Eye (tissue), 1 donor: ENCODE results near the gene CDC23.
A peak's percentile ranks its signal among the peaks of the same experiment; 100 is the strongest.
"Not testable (repeated sequence)": the region's sequence is repeated elsewhere in the genome, so short reads cannot be mapped to it uniquely, and the experiment has no call there.

Experiments
- DNase-seq: peaks from one replicate; pipeline ENCODE4 v3.0.0-alpha.2; 2015

CDC23 gene

DNA sequence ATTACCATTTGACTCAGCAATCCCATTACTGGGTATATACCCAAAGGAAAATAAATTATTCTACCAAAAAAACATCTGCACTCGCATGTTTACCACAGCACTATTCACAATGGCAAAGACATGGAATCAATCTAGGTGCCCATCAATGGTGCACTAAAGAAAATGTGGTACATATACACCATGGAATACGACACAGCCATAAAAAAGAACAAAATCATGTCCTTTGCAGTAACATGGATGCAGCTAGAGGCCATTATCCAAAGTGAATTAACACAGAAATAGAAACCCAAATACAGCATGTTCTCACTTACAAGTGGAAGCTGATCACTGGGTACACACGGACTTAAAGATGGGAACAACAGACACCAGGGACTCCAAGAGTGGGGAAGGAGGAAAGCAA is 2.1 kb downstream of the CDC23 start:
- DNase-seq = no peak

DNA sequence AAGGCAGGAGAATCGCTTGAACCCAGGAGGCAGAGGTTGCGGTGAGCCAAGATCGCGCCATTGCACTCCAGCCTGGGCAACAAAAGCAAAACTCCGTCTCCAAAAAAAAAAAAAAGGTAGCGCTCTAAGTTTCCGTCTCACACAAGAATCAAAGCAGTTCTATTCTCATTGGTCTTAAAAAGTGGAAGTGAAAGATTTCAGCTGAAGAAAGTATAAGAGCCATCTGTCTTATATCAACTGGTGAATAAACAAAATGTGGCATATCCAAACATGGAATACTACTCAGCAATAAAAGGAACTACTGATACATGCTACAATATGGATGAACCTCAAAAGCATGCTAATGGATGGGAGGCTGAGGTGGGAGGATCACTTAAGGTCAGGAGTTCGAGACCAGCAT is 19.3 kb downstream of the CDC23 start:
- not testable (repeated sequence) for DNase-seq

DNA sequence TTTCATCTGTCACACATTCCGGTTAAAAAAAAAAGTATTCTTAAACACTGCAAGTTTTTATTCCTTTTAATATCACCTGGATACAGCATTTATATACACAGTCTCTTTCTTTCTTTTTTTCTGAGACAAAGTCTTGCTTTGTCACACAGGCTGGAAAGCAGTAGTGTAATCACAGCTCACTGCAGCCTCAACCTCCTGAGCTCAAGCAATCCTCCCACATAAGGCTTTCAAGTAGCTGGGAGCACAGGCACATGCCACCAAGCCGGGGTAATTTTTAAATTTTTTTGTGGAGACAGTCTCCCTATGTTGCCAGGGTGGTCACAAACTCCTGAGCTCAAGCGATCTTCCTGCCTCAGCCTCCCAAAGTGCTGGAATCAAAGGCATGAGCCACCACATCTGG is 20.3 kb downstream of the CDC23 start:
- no peak for DNase-seq

DNA sequence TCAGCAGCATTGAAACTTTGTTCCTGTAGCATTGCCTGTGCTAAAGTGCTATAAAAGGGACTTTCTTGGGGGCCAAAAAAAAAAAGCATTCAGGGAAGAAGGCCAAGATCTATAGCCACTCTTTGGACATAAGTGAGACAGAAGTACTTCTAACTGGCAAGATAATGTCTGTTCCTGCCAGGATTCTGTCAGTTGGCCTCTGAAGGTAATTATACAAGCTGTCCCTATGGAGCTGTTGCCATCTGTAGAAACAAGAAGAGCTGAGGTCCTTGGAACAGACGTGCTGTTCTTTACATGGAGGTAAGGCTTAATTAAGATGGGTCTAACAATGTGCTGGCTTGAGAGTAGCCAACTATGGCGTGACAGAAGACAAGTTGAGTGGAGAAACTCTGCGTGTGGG is 24.5 kb downstream of the CDC23 start:
- no peak for DNase-seq

DNA sequence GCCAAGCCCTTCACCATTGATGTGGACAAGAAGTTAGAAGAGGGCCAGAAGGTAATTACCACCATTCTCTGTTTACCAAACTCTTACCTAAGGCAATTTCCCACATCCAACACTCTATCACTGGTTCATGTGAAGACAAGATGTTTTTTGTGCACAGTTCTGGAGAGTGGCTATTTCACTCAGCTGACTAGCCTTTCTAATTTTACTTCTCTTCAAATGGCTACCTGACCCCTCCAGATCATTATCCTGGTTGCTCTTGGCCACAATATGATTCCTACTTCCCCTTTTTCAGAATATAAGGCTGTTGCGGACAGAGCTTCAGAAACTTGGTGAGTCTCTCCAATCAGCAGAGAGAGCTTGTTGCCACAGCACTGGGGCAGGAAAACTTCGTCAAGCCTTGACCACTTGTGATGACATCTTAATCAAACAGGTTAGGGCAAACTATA is 27.1 kb downstream of the CDC23 start:
- no peak for DNase-seq

DNA sequence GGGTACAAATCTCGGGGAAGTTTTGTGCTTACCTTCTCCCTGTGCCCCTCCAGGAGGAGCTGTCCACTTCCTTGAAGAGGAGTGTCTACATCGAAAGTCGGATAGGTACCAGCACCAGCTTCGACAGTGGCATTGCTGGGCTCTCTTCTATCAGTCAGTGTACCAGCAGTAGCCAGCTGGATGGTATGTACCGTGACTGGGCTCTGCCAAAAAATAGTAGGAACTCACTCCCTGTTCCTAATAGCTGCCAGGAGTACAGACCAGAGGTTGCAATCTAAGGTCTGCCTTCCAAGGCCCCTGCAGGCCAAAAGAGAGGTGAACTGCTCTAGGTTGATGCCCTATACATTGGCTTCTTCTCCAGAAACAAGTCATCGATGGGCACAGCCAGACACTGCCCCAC is 30.3 kb downstream of the CDC23 start:
- DNase-seq = no peak

DNA sequence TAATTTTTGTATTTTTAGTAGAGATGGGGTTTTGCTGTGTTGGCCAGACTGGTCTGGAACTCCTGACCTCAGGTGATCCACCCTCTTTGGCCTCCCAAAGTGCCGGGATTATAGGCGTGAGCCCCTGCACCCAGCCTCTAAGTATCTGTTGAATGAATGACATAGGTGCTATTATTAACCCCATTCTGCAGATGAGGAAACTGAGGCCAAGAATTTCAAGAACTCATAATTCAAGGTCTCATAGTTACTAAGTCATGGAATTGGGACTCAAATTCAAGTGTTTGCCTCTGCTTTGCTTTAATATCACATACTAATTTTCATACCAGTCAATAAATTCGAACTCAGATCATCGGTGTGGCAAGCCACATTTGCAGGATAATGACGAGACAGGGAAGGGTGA is 32.3 kb downstream of the CDC23 start:
- DNase-seq = no peak

DNA sequence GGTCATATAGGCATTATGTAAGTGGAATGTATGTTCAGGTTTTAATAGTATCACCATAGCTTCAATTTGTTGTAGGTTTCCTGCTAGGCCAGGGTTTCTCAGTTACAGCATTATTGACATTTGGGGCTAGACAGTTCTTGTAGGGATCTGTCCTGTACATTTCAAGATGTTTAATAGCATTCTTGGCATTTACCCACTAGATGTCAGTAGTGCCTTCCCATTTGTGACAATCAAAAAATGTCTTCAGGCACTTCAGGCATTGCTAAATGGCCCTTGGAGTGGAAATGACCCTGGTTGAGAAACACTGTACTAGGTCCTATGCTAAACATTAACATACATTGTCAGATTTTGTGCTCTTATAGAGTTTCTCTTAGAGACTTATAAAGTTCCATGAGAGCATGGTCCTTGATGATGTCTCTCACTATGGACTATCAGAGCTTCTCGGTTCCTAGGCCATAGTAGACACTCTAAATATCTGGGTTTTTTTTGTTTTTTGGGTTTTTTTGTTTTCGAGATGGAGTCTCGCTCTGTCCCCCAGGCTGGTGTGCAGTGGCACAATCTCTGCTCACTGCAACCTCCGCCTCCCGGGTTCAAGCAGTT is 32.8 kb downstream of the CDC23 start:
- peak; percentile 82 for DNase-seq

DNA sequence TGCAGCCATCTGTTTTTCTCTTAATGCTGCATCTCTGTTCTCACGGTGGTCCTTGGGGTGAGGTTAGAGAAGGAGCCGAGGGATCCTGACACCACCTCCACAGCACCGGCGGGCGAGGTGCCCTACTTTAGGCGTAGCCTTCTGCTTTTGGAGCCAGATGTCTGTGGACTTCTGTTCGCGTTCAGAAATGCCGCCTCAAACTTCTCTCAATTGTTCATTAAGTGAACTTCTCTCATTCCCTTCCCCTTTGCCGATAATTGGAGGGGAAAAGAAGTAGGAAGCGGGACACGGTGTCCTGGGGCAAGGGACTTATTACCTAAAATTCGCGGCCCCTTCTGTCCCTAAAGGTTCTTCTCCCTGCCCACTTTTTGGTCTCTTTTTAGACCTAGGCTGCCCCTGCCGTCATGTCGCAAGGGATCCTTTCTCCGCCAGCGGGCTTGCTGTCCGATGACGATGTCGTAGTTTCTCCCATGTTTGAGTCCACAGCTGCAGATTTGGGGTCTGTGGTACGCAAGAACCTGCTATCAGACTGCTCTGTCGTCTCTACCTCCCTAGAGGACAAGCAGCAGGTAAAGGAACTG is 33.8 kb downstream of the CDC23 start:
- DNase-seq = no peak

DNA sequence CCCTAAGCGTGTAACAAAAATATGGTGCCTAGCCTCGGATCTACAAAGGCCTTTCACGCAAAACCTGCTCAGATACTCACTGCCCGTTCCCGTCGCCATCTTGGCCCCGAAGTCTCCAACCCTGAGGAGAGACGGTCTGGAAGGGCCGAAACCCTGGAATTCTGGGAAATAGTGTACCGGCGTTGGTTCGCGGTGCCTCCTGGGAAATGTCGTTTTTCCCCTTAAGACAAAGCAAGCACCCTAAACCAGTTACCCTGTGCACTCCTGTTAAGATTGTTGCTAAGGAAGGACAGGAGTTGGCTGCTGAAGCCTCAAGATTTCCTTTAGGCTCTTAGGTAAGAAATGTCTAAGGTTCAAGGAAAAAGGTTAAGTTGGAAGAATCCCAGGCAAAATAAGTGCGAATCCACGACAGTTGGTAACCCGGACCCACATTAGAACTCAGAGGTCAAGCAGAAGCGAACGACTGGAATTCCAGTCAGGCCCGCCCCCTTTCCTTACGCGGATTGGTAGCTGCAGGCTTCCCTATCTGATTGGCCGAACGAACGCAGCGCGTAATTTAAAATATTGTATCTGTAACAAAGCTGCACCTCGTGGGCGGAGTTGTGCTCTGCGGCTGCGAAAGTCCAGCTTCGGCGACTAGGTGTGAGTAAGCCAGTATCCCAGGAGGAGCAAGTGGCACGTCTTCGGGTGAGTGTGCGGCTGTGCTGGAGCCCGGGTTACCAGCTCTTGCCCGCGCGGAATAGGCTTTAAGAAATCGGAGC is 34.4 kb downstream of the CDC23 start, which contains the start of the genes BRD8 and KIF20A:
BRD8 (minus strand) TSS at position 115 of the 761 bp plus-strand sequence; CDS start at position 99, 16 bp downstream.
KIF20A (plus strand) TSS at position 597 of the 761 bp plus-strand sequence. CDS start 569 bp downstream, outside the sequence.
- DNase-seq = peak; percentile 99

DNA sequence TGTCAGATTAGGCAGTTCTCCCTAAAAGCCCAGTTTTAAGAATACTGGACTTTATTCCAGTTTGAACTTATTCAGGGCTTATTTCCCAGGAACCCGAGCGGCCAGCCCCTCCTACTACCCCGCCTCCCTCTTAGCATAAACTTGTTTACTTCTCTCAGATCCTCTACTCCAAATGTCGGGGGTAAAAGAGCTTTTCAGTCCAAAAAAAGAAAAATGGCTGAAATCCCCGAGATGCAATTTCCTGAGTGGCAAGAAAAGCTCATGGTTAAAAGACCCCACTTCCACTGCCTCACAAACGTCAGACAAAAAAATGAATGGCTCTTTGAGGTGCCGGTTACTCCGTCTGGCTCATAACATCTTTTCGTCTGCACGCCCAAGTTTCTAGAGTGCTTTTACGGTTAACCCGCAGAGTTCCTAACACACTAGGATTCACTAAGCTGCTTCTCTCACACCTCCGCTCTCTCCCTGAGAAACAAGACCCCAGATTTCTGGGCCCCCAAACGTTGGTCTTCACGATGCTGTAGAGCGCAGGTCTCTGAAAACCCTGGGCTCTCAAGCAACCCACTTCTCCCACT is 35.1 kb downstream of the CDC23 start:
- peak; percentile 59 for DNase-seq

DNA sequence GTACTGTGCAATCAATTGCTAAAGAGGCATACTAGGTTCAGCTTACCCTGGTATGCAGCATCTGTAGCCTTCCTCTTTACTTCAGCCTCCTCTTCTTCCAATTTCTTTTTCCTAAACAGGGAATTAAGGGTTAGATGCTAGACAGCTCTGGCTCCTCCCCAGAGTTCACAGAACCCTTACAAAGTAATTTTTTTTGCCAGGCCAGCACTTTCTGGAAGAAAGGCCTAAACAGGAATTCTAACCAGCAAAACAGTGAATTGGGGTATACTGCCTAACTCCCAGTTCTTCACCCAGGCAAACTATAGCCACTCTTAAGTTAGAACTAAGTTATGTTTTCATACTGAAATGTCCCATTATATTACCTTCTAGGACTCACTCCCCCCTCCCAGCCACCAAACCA is 42.8 kb downstream of the CDC23 start:
- DNase-seq = no peak

DNA sequence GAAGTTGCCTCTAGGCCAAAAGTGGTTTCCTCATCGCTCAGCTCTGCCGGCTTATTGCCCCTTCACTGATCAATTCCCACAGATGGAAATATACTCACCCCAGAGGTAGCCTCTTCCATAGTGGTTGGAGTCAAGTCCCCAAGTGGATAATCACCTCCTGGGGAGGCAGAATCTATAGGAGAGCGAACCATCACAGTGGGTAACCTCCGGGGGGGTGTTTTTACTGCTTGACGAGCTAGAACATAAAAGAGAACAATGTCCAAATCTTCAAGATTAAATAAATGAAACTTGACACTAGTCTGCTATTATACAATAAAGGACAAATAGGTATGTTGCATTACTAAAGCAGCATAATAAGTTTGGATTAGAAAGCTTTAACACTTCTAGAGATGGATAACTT is 44.0 kb downstream of the CDC23 start:
- DNase-seq = no peak

DNA sequence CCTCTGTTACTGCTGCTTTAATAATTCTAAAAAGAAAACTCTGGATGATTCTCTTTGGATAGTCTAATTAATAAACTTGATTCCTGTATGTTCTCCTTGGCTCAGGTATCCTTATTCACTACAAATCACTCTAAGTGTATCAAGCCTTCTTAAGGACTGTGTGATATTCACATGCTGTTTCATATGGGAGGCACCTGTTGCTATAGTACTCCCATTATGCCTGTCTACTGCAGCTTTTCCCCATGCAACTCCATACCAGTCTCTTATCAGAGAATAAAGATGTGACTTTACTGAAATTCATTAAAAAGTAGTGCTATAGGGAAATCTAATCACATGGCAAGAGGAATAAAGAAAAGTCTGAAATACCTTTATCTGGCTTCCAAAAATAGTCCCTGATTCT is 49.4 kb downstream of the CDC23 start:
- DNase-seq = no peak

DNA sequence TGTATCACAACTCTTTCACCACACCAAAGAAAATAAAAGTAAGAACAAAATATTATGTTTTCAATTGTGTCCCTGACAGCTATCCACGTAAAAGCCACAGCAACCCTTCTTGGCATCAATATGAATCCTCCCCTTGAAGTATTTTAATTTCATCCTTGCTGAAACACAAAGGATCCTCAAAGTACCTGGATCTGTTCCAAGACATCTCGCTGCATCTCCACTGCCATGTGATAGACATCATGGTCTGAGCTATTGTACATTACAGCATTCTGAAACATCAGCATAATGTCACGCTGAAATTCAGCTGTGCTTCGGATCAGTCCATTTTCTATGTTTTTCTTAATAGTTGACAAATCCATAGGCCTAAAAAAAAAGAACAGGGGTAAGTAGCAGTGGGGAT is 52.4 kb downstream of the CDC23 start:
- DNase-seq = no peak

DNA sequence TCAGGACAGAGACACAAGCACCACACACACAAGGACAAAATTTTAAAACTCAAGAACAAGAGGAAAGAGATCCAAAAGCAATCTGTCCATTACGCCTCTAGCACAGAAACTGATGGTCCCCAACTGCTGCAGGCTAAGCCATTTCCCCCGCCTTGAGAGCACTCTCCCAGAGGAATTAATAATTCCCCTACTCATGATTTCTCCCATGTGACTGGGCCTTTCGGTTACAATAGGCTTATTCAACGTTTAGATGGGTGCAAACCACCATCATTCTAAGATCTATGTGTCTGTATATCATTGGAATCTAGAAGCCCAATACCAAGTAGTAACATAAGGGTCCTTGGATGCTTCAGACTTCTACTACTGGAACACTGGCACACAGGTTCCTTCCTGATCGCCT is 53.5 kb downstream of the CDC23 start:
- no peak for DNase-seq

DNA sequence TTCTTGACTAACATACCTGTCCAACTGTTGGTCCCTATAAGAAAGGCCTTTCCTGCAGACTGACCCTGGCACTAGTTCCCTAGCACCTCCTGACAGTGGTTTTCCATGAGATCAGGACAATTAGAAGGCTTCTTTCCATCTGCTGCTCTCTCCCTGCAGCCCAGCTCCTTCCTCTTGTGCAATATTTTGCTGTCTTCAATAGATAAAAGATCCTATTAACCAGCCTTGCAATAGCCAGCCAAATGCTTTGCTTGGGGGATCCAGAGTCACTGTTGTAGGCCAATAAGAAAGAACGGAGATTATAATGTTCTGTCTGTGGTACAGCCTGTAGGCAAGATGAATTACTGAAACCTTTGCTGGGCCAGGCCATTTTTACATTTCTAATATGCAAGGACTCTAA is 55.5 kb downstream of the CDC23 start:
- DNase-seq = no peak

DNA sequence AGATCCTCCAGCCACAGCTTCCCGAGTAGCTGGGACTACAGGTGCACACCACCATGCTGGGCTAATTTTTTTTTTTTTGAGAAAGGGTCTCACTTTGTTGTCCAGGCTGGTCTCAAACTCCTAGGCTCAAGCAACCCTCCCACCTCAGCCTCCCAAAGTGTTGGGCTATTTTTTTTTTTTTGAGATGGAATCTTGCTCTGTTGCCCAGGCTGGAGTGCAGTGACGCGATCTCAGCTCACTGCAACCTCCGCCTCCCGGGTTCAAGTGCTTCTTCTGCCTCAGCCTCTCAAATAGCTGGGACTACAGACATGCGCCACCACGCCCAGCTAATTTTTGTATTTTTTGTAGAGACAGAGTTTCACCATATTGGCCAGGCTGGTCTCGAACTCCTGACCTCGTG is 57.1 kb downstream of the CDC23 start:
- DNase-seq = not testable (repeated sequence)

DNA sequence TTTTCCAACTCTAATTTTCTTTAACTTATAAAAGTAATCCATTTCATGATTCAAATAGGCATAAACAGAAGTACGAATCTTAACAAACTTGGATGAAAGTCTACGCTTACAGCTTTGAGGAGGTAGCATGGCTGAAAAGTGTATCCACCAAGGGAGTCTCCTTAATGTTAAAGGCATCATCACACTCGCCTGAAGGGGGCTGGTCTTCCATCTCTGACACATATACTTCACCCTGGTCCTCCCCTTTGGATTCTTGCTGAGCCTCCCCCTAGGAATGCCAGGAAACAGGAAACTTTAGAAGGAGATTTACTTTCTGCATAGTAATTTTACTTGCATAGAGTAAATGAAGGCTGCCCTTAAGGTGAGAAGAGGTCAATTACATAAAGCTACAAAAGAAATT is 63.6 kb downstream of the CDC23 start:
- no peak for DNase-seq

DNA sequence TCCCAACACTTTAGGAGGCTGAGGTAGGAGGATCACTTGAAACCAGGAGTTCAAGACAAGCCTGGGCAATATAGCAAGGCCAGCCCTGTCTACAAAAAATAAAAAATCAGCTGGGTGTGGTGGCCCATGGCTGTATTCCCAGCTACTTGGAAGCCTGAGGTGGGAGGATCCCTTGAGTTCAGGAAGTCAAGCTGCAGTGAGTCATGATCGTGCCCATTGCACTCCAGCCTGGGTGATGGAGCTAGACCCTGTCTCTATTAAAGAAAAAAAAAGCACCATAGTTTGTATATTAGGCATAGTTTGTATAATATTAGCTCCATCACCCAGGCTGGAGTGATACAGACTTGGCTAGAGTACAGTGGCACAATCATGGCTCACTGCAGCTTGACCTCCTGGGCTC is 64.3 kb downstream of the CDC23 start:
- DNase-seq = no peak

DNA sequence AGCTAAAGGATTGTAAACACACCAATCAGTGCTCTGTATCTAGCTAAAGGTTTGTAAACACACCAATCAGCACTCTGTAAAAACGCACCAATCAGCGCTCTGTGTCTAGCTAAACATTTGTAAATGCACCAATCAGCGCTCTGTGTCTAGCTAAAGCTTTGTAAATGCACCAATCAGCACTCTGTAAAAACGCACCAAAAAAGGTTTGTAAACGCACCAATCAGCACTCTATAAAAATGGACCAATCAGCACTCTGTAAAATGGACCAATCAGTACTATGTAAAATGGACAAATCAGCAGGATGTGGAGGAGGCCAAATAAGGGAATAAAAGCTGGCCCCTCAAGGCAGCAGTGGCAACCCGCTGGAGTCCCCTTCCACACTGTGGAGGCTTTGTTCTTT is 69.5 kb downstream of the CDC23 start:
- not testable (repeated sequence) for DNase-seq

DNA sequence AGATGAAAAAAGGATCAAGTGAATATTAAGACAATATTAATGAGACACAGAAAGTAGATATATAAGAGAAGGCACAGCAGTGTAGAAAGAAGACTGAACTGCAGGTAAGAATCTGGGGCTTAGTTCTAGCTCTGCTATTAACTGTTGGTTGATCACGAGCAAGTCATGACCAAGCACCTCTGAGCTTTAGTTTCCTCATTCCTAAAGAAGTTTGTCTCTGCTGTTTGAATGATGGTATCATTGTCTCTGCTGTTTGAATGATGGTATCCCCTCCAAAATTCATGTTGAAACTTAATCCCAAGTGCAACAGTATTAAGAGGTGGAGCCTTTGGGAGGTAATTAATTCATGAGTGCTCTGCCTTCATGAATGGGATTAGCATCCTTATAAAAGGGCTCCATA is 71.4 kb downstream of the CDC23 start:
- DNase-seq = no peak

DNA sequence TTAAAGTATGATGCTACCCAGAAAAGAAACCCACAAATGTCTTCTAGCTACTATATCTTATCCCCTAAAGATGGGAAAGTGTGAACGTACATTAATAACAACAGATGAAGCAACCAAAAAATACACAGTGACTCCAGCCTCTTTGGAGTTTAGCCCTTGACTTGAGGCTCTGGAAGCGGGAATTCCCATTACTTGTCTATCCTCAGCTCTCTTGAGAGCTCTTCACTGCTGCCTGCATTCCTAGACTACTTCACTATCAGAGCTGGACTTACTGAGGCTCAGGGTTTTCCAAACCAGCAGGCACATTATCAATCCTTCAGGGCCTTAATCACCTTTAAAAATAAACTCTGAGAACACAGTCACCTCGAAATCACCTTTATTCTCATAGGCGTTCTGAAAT is 72.9 kb downstream of the CDC23 start:
- no peak for DNase-seq

DNA sequence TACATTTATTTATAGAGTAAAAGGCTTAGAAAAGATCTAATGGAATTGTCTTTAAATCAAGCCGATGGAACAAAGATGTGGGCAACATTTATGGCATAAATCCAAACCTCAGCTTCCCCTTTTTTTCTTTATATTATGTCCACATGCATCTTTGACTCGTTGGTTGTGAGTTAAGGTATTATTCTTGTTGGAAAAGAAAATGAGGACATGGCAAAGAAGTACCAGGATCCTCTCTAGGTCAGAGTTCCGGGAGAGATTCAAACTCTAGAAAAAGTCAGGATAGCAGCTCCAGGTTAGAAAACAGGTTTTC is 73.4 kb downstream of the CDC23 start:
- DNase-seq = no peak
